ENCODE results near the gene TENM3. TPM values are rescaled to one million over a fixed set of nuclear protein-coding genes. Genes with fewer than 3 reads are reported as not detected.

The TENM3 gene
- polyA plus RNA-seq, 1 experiment, result 54.9 TPM

GRCh38 chr4:182765987-182766856, 523.0 kb downstream of the TENM3 start:
- CTCF ChIA-PET, result no interaction called here
- TF ChIP-seq CTCF (IDR thresholded peaks at IDR 0.05; ENCODE audit: low read depth, low read length), result no peak
- Histone ChIP-seq H3K27ac (ENCODE audit: low read depth, low read length) (no peak overlapping the region), H3K4me3 (ENCODE audit: low read depth, low read length) (no peak overlapping the region), H3K27me3 (ENCODE audit: control insufficient read depth, insufficient read depth, low read length) (no peaks in the 10 kb centered on the region), H3K9me3 (ENCODE audit: control insufficient read depth, insufficient read depth, low read length) (no peaks in the 10 kb centered on the region; the same call in 1 of the 2 replicates)
- no peak for DNase-seq (ENCODE audit: low read depth, low spot score)
- POLR2A ChIA-PET, result interaction anchor here (0.6 kb wide), 1 partner anchor 270 kb away, joined by 4 read pairs; no protein-coding TSS in a partner anchor

- no peak for TF ChIP-seq CTCF (IDR thresholded peaks at IDR 0.05; ENCODE audit: low read depth, low read length)
- CTCF ChIA-PET, result no interaction called here
- no peak for DNase-seq (ENCODE audit: low read depth, low spot score)
Observed at GRCh38 chr4:182766857-182767250, 523.7 kb downstream of the TENM3 start.

GRCh38 chr4:182768838-182769237, 525.6 kb downstream of the TENM3 start:
- ChIA-PET CTCF (interaction anchor here (1.0 kb wide), 1 partner anchor 291 kb away, joined by 3 read pairs; no protein-coding TSS in a partner anchor), POLR2A (no interaction called here)
- no peak for DNase-seq (ENCODE audit: low read depth, low spot score)
- TF ChIP-seq CTCF (IDR thresholded peaks at IDR 0.05; ENCODE audit: low read depth, low read length), result no peak
- Histone ChIP-seq H3K4me3 (ENCODE audit: low read depth, low read length) (no peak overlapping the region), H3K9me3 (ENCODE audit: control insufficient read depth, insufficient read depth, low read length) (no peaks in the 10 kb centered on the region; the same call in 1 of the 2 replicates), H3K27me3 (ENCODE audit: control insufficient read depth, insufficient read depth, low read length) (no peaks in the 10 kb centered on the region), H3K27ac (ENCODE audit: low read depth, low read length) (no peak overlapping the region)

More at GRCh38 chr4:182766857-182767250, 523.7 kb downstream of the TENM3 start:
- no peaks in the 10 kb centered on the region; the same call in 1 of the 2 replicates for H3K9me3 ChIP-seq (ENCODE audit: control insufficient read depth, insufficient read depth, low read length)
- POLR2A ChIA-PET, result no interaction called here
- H3K27ac ChIP-seq (ENCODE audit: low read depth, low read length), result no peak overlapping the region
- H3K4me3 ChIP-seq (ENCODE audit: low read depth, low read length), result no peak overlapping the region
- no peaks in the 10 kb centered on the region for H3K27me3 ChIP-seq (ENCODE audit: control insufficient read depth, insufficient read depth, low read length)

- H3K9me3 ChIP-seq (ENCODE audit: control insufficient read depth, insufficient read depth, low read length), result no peaks in the 10 kb centered on the region; the same call in 1 of the 2 replicates
- no peaks in the 10 kb centered on the region for H3K27me3 ChIP-seq (ENCODE audit: control insufficient read depth, insufficient read depth, low read length)
- H3K27ac ChIP-seq (ENCODE audit: low read depth, low read length), result no peak overlapping the region
- ChIA-PET POLR2A (interaction anchor here (0.5 kb wide), 2 partner anchors 8 to 74 kb away, joined by 3 to 7 read pairs; no protein-coding TSS in a partner anchor), CTCF (interaction anchor here (0.9 kb wide), 1 partner anchor 155 kb away, joined by 3 read pairs; no protein-coding TSS in a partner anchor)
- H3K4me3 ChIP-seq (ENCODE audit: low read depth, low read length), result no peak overlapping the region
- no peak for TF ChIP-seq CTCF (IDR thresholded peaks at IDR 0.05; ENCODE audit: low read depth, low read length)
- no peak for DNase-seq (ENCODE audit: low read depth, low spot score)
Observed at GRCh38 chr4:182770259-182770995, 527.2 kb downstream of the TENM3 start.
